ENCODE measurements around the gene GC. TPM values are rescaled to one million over a fixed set of nuclear protein-coding genes. Genes with fewer than 3 reads are reported as not detected.
"Not testable (repeated sequence)": the region's sequence is repeated elsewhere in the genome, so short reads cannot be mapped to it uniquely, and the experiment has no call there.

Gene GC
- total and polyA plus RNA-seq, 5 donors from 2014 or later: not detected

DNA sequence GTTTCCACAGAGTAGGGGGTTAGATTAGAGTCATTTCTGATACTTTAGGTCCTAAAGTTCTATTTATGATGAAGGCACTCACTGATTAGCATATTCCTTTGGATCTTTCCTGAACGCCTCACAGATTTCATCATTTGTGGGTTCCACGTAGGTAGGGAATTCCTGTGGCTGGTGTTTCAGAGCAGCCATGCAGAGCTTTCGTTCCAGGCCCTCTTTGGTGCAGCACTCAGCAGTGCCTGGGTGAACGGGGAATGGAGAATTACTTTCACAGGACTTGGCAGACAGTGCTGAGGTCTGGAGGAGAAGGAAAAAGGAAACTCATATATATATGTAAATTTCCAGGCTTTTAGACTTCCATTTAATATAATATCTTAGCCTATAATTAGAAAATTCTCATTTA is 18.5 kb downstream of the GC start:
- no peak overlapping the region for H3K4me3 Mint-ChIP-seq
- H3K36me3 ChIP-seq (ENCODE audit: control insufficient read depth, insufficient read depth, low read length): no peaks in the 10 kb centered on the region
- ATAC-seq (ENCODE audit: low read depth in 2 of 2): no peak
- H3K9me3 Mint-ChIP-seq: peaks cover 0 to 2% (median 0%) of the 10 kb centered on the region in 7 donors
- DNase-seq: no peak
- no peaks in the 10 kb centered on the region for H3K4me1 ChIP-seq (ENCODE audit: control insufficient read depth, insufficient read depth, low read length, poor library complexity, severe bottlenecking)
- no peak overlapping the region for H3K4me3 ChIP-seq (ENCODE audit: low read depth, low read length)
- H3K9me3 ChIP-seq (ENCODE audit: control insufficient read depth in 2 of 2, low read length in 2 of 2): no peaks in the 10 kb centered on the region
- no peaks in the 10 kb centered on the region for H3K27me3 ChIP-seq (ENCODE audit: control insufficient read depth, insufficient read depth, low read length)
- no peak overlapping the region for H3K27ac Mint-ChIP-seq
- H3K36me3 Mint-ChIP-seq: no peaks in the 10 kb centered on the region
- H3K27ac ChIP-seq (ENCODE audit: insufficient read depth, low read length, poor library complexity, severe bottlenecking): no peak overlapping the region
- H3K4me1 Mint-ChIP-seq: no peaks in the 10 kb centered on the region
- H3K27me3 Mint-ChIP-seq: no peaks in the 10 kb centered on the region

GRCh38 chr4:71752383-71753042 is 31.4 kb downstream of the GC start:
- no peaks in the 10 kb centered on the region for H3K4me1 ChIP-seq (ENCODE audit: control insufficient read depth, insufficient read depth, low read length, poor library complexity, severe bottlenecking)
- H3K36me3 ChIP-seq (ENCODE audit: control insufficient read depth, insufficient read depth, low read length): no peaks in the 10 kb centered on the region
- no peak for ATAC-seq (ENCODE audit: low read depth in 2 of 2)
- Mint-ChIP-seq H3K27me3 (no peaks in the 10 kb centered on the region), H3K4me1 (no peaks in the 10 kb centered on the region), H3K27ac (no peak overlapping the region), H3K9me3 (peaks cover 0 to 2% (median 0%) of the 10 kb centered on the region in 7 donors), H3K36me3 (no peaks in the 10 kb centered on the region), H3K4me3 (no peak overlapping the region)
- DNase-seq: no peak
- H3K9me3 ChIP-seq (ENCODE audit: control insufficient read depth in 2 of 2, low read length in 2 of 2): no peaks in the 10 kb centered on the region
- no peak overlapping the region for H3K4me3 ChIP-seq (ENCODE audit: low read depth, low read length)
- no peaks in the 10 kb centered on the region for H3K27me3 ChIP-seq (ENCODE audit: control insufficient read depth, insufficient read depth, low read length)
- no peak overlapping the region for H3K27ac ChIP-seq (ENCODE audit: insufficient read depth, low read length, poor library complexity, severe bottlenecking)

DNA sequence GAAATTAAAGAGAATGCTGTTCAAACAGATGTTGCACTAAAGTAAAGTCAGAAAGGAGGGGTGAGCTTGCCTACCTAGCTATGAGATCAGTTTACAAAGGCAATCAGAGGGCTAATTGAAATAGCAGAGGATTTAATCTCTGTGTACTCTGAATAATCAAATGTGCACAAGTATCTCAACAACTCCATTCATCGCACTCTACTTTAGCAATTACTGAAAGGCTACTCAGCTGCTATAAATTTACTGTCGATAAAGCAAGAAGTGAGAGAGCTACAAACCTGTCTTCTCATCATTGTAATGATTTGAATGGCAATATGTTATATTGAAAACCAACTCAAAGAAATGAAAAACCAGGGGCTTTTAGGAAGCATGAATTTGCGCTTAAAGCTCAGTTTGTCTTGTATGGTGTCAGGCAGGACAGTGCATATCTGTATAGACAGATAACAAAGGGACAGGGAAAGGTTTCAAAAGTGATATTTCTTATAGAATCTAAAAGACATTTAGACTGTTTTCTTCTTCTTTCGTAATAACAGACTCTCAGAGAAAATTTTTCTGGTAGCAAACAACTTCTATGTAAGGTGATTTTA is 34.8 kb downstream of the GC start:
- no peaks in the 10 kb centered on the region for H3K27me3 ChIP-seq (ENCODE audit: control insufficient read depth, insufficient read depth, low read length)
- DNase-seq: no peak
- no peak overlapping the region for H3K4me3 ChIP-seq (ENCODE audit: low read depth, low read length)

DNA sequence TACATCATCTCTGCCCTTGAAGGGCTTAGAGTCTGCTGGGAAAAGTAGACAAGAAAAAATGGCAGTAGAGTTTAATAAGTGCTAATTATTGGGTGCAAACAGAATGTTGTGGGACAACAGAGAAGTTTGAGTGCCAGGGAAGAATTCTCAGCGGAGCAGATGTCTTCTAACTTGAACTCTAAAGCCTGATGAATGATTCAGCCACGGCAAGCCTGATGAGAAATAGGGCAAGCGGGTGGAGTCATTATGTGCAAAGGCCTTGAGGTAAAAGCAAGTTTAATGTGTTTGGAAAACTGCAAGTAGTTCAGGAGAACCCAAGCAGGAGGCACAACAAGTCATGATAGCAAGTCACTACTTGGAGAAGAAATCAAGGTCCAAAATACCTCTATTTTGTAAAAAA is 37.5 kb downstream of the GC start:
- Mint-ChIP-seq H3K27ac (no peak overlapping the region), H3K27me3 (peaks cover 4% of the 10 kb centered on the region), H3K4me3 (no peak overlapping the region), H3K36me3 (no peaks in the 10 kb centered on the region), H3K4me1 (no peaks in the 10 kb centered on the region), H3K9me3 (peaks cover 0 to 7% (median 0%) of the 10 kb centered on the region in 7 donors)
- Histone ChIP-seq H3K4me1 (ENCODE audit: control insufficient read depth, insufficient read depth, low read length, poor library complexity, severe bottlenecking) (no peaks in the 10 kb centered on the region), H3K27me3 (ENCODE audit: control insufficient read depth, insufficient read depth, low read length) (no peaks in the 10 kb centered on the region), H3K4me3 (ENCODE audit: low read depth, low read length) (no peak overlapping the region), H3K27ac (ENCODE audit: insufficient read depth, low read length, poor library complexity, severe bottlenecking) (no peak overlapping the region), H3K36me3 (ENCODE audit: control insufficient read depth, insufficient read depth, low read length) (no peaks in the 10 kb centered on the region), H3K9me3 (ENCODE audit: control insufficient read depth in 2 of 2, low read length in 2 of 2) (no peaks in the 10 kb centered on the region)
- ATAC-seq (ENCODE audit: low read depth in 2 of 2): no peak
- no peak for DNase-seq

More for the DNA sequence above, 34.8 kb downstream of the GC start:
- Mint-ChIP-seq H3K27ac (no peak overlapping the region), H3K27me3 (no peaks in the 10 kb centered on the region), H3K4me1 (no peaks in the 10 kb centered on the region), H3K9me3 (peaks cover 0 to 5% (median 0%) of the 10 kb centered on the region in 7 donors), H3K36me3 (no peaks in the 10 kb centered on the region), H3K4me3 (no peak overlapping the region)
- no peaks in the 10 kb centered on the region for H3K9me3 ChIP-seq (ENCODE audit: control insufficient read depth in 2 of 2, low read length in 2 of 2)
- H3K36me3 ChIP-seq (ENCODE audit: control insufficient read depth, insufficient read depth, low read length): no peaks in the 10 kb centered on the region
- no peak overlapping the region for H3K27ac ChIP-seq (ENCODE audit: insufficient read depth, low read length, poor library complexity, severe bottlenecking)
- no peak for ATAC-seq (ENCODE audit: low read depth in 2 of 2)
- no peaks in the 10 kb centered on the region for H3K4me1 ChIP-seq (ENCODE audit: control insufficient read depth, insufficient read depth, low read length, poor library complexity, severe bottlenecking)

DNA sequence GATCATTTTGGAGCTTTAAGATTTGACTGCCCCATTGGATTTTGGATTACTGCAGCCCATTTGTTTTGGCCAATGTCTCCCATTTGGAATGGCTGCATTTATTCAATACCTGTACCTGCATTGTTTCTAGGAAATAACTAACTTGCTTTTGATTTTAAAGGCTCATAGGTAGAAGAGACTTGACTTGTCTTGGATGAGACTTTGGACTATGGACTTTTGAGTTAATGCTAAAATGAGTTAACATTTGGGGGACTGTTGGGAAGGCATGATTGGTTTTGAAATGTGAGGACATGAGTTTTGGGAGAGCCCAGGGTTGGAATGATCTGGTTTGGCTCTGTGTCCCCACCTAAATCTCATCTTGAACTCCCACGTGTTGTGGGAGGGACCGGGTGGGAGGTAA is 45.1 kb downstream of the GC start:
- not testable (repeated sequence) for DNase-seq; H3K4me1 Mint-ChIP-seq; H3K27me3 ChIP-seq (ENCODE audit: control insufficient read depth, insufficient read depth, low read length); H3K27ac ChIP-seq (ENCODE audit: insufficient read depth, low read length, poor library complexity, severe bottlenecking); H3K9me3 ChIP-seq (ENCODE audit: control insufficient read depth in 2 of 2, low read length in 2 of 2); H3K27me3 Mint-ChIP-seq; H3K36me3 Mint-ChIP-seq; H3K27ac Mint-ChIP-seq; ATAC-seq (ENCODE audit: low read depth in 2 of 2); H3K4me3 Mint-ChIP-seq; H3K4me1 ChIP-seq (ENCODE audit: control insufficient read depth, insufficient read depth, low read length, poor library complexity, severe bottlenecking); H3K4me3 ChIP-seq (ENCODE audit: low read depth, low read length); H3K36me3 ChIP-seq (ENCODE audit: control insufficient read depth, insufficient read depth, low read length)
- H3K9me3 Mint-ChIP-seq: peaks cover 0 to 11% (median 3%) of the 10 kb centered on the region in 7 donors

- ATAC-seq (ENCODE audit: low read depth in 2 of 2): no peak
- Mint-ChIP-seq H3K4me1 (no peaks in the 10 kb centered on the region), H3K27me3 (peaks cover 4% of the 10 kb centered on the region)
These were observed 51.2 kb downstream of the GC start for GRCh38 chr4:71732706-71733105.

GRCh38 chr4:71732066-71732465 is 51.8 kb downstream of the GC start:
- H3K27ac ChIP-seq (ENCODE audit: insufficient read depth, low read length, poor library complexity, severe bottlenecking): no peak overlapping the region
- no peaks in the 10 kb centered on the region for H3K9me3 ChIP-seq (ENCODE audit: control insufficient read depth in 2 of 2, low read length in 2 of 2)
- peaks cover 4% of the 10 kb centered on the region for H3K27me3 Mint-ChIP-seq
- H3K4me3 Mint-ChIP-seq: no peak overlapping the region
- H3K4me1 Mint-ChIP-seq: no peaks in the 10 kb centered on the region
- peaks cover 0 to 8% (median 0%) of the 10 kb centered on the region in 7 donors for H3K9me3 Mint-ChIP-seq
- no peaks in the 10 kb centered on the region for H3K36me3 ChIP-seq (ENCODE audit: control insufficient read depth, insufficient read depth, low read length)
- no peak overlapping the region for H3K4me3 ChIP-seq (ENCODE audit: low read depth, low read length)
- DNase-seq (no peak), ATAC-seq (ENCODE audit: low read depth in 2 of 2) (no peak)
- no peaks in the 10 kb centered on the region for H3K27me3 ChIP-seq (ENCODE audit: control insufficient read depth, insufficient read depth, low read length)
- no peaks in the 10 kb centered on the region for H3K36me3 Mint-ChIP-seq
- H3K4me1 ChIP-seq (ENCODE audit: control insufficient read depth, insufficient read depth, low read length, poor library complexity, severe bottlenecking): no peaks in the 10 kb centered on the region
- H3K27ac Mint-ChIP-seq: no peak overlapping the region

More at GRCh38 chr4:71732706-71733105, 51.2 kb downstream of the GC start:
- H3K4me3 ChIP-seq (ENCODE audit: low read depth, low read length): no peak overlapping the region
- H3K27me3 ChIP-seq (ENCODE audit: control insufficient read depth, insufficient read depth, low read length): no peaks in the 10 kb centered on the region
- no peak overlapping the region for H3K27ac ChIP-seq (ENCODE audit: insufficient read depth, low read length, poor library complexity, severe bottlenecking)
- H3K4me3 Mint-ChIP-seq: no peak overlapping the region
- no peak overlapping the region for H3K27ac Mint-ChIP-seq
- H3K9me3 Mint-ChIP-seq: peaks cover 0 to 9% (median 2%) of the 10 kb centered on the region in 7 donors
- H3K36me3 Mint-ChIP-seq: no peaks in the 10 kb centered on the region
- no peaks in the 10 kb centered on the region for H3K9me3 ChIP-seq (ENCODE audit: control insufficient read depth in 2 of 2, low read length in 2 of 2)
- no peaks in the 10 kb centered on the region for H3K36me3 ChIP-seq (ENCODE audit: control insufficient read depth, insufficient read depth, low read length)
- no peak for DNase-seq
- H3K4me1 ChIP-seq (ENCODE audit: control insufficient read depth, insufficient read depth, low read length, poor library complexity, severe bottlenecking): no peaks in the 10 kb centered on the region

- H3K9me3 Mint-ChIP-seq: peaks cover 0 to 7% (median 0%) of the 10 kb centered on the region in 7 donors
- no peak for ATAC-seq (ENCODE audit: low read depth in 2 of 2)
- H3K4me1 ChIP-seq (ENCODE audit: control insufficient read depth, insufficient read depth, low read length, poor library complexity, severe bottlenecking): no peaks in the 10 kb centered on the region
- DNase-seq: no peak
- H3K36me3 Mint-ChIP-seq: no peaks in the 10 kb centered on the region
- no peaks in the 10 kb centered on the region for H3K4me1 Mint-ChIP-seq
- no peaks in the 10 kb centered on the region for H3K27me3 ChIP-seq (ENCODE audit: control insufficient read depth, insufficient read depth, low read length)
- no peak overlapping the region for H3K27ac ChIP-seq (ENCODE audit: insufficient read depth, low read length, poor library complexity, severe bottlenecking)
- no peaks in the 10 kb centered on the region for H3K9me3 ChIP-seq (ENCODE audit: control insufficient read depth in 2 of 2, low read length in 2 of 2)
- H3K4me3 Mint-ChIP-seq: no peak overlapping the region
- H3K27me3 Mint-ChIP-seq: peaks cover 4% of the 10 kb centered on the region
- H3K27ac Mint-ChIP-seq: no peak overlapping the region
- no peak overlapping the region for H3K4me3 ChIP-seq (ENCODE audit: low read depth, low read length)
- no peaks in the 10 kb centered on the region for H3K36me3 ChIP-seq (ENCODE audit: control insufficient read depth, insufficient read depth, low read length)
These were observed 54.0 kb downstream of the GC start for GRCh38 chr4:71729856-71730255.

All from CD4-positive, CD25-positive, alpha-beta regulatory T cell (primary cell).